Panc1 (cell line): ENCODE measurements around the gene GPR157. TPM values are rescaled to one million over a fixed set of nuclear protein-coding genes. Genes with fewer than 3 reads are reported as not detected.

Experiments used
- ATAC-seq: fragments of 200-7000 bp; cut with Tn5 transposase; 2 replicates; pipeline ENCODE4 v1.9.1; 2020; ENCODE audit warnings: mild to moderate bottlenecking, moderate library complexity
- BruUV-seq: library from RNA; stranded (reverse); fragments of 400-500 nt; replicated peaks from 2 replicates; lab custom pipeline; 2021; lab: Mats Ljungman, UMichigan
- CTCF ChIA-PET: fragments of 300-600 bp; sonication (Branson Sonifier 250); formaldehyde crosslinking; loops from one replicate; lab custom pipeline; 2022; ENCODE audit warnings: antibody characterized with exemption; lab: Charles Lee
- POLR2A ChIA-PET: fragments of 300-600 bp; sonication (Branson Sonifier 250); formaldehyde crosslinking; loops from one replicate; lab custom pipeline; 2022; ENCODE audit warnings: antibody characterized with exemption; lab: Charles Lee
- DNase-seq: peaks from one replicate; pipeline ENCODE4 v3.0.0-alpha.2; 2010; ENCODE audit warnings: low read depth, low spot score
- H3K27ac ChIP-seq: 2 replicates; pipeline ENCODE4 v1.5.1; 2011; ENCODE audit warnings: mild to moderate bottlenecking, low read length, inconsistent platforms
- H3K27me3 ChIP-seq: fragments of 200-500 bp; sonication (Bioruptor generic); 2 replicates; pipeline ENCODE4 v1.6.0; 2014; ENCODE audit warnings: low read length, inconsistent platforms; ENCODE audit not compliant: control insufficient read depth, insufficient read depth
- H3K36me3 ChIP-seq: fragments of 200-500 bp; sonication (Bioruptor generic); 2 replicates; pipeline ENCODE4 v1.5.1; 2014; ENCODE audit warnings: inconsistent platforms, mild to moderate bottlenecking, low read length, moderate library complexity; ENCODE audit not compliant: control insufficient read depth, insufficient read depth
- H3K4me1 ChIP-seq: 2 replicates; pipeline ENCODE4 v1.5.1; 2011; ENCODE audit warnings: inconsistent platforms, mild to moderate bottlenecking, low read length, moderate library complexity; ENCODE audit not compliant: control insufficient read depth, insufficient read depth
- H3K4me3 ChIP-seq, 2 experiments: 2 replicates each; pipeline ENCODE4 v1.5.1; 2011 to 2012; ENCODE audit warnings: low read depth in 2 of 2, low read length in 2 of 2, mild to moderate bottlenecking in 2 of 2, inconsistent platforms in 1 of 2, moderate library complexity in 1 of 2
- H3K9me3 ChIP-seq: fragments of 200-500 bp; sonication (Bioruptor generic); 2 replicates; pipeline ENCODE4 v1.5.1; 2014; ENCODE audit warnings: low read depth, mild to moderate bottlenecking, inconsistent platforms, low read length, moderate library complexity; ENCODE audit not compliant: control insufficient read depth, insufficient read depth
- POLR2AphosphoS5 ChIP-seq: IDR thresholded peaks from 2 replicates; pipeline ENCODE4 v1.6.1; 2012; ENCODE audit warnings: mild to moderate bottlenecking, low read depth, low read length, moderate library complexity
- REST ChIP-seq, 2 experiments: IDR thresholded peaks; 2 replicates each; pipeline ENCODE4 v1.6.1; 2011 to 2012; ENCODE audit warnings: low read depth in 2 of 2, control low read depth in 1 of 2, low read length in 1 of 2, mild to moderate bottlenecking in 1 of 2, moderate library complexity in 1 of 2; ENCODE audit not compliant: insufficient read depth in 1 of 2
- SIN3A ChIP-seq: IDR thresholded peaks from 2 replicates; pipeline ENCODE4 v1.6.1; 2012; ENCODE audit warnings: low read depth, mild to moderate bottlenecking, low read length, moderate library complexity, borderline replicate concordance; ENCODE audit not compliant: insufficient read depth
- TCF7L2 ChIP-seq: IDR thresholded peaks from 2 replicates; pipeline ENCODE4 v1.6.1; 2011; ENCODE audit warnings: mild to moderate bottlenecking, low read depth, low read length, inconsistent platforms
- in situ Hi-C: cut with HindIII; loops from 2 replicates; pipeline ENCODE4 v1.10.0; 2016; ENCODE audit warnings: low sequenced_read_pairs, low pct_unique_long_range_greater_than_20kb
- intact Hi-C: fragments of 100-400 bp; cut with micrococcal nuclease; formaldehyde crosslinking; loops from one replicate; pipeline ENCODE4 v1.10.0; 2022; ENCODE audit not compliant: unreplicated experiment
- total RNA-seq: library from RNA; stranded (reverse); gene quantifications from one replicate; pipeline ENCODE4 v1.2.1, GENCODE V29; 2021; ENCODE audit not compliant: unreplicated experiment
- TF ChIP-seq, protein P1 (sequence below): fragments of 450-650 bp; IDR thresholded peaks from 2 replicates; pipeline ENCODE4 v1.5.1; 2017; ENCODE audit warnings: mild to moderate bottlenecking

GPR157 gene
- total RNA-seq, 1 experiment from 2014 or later: 19.8 TPM

DNA sequence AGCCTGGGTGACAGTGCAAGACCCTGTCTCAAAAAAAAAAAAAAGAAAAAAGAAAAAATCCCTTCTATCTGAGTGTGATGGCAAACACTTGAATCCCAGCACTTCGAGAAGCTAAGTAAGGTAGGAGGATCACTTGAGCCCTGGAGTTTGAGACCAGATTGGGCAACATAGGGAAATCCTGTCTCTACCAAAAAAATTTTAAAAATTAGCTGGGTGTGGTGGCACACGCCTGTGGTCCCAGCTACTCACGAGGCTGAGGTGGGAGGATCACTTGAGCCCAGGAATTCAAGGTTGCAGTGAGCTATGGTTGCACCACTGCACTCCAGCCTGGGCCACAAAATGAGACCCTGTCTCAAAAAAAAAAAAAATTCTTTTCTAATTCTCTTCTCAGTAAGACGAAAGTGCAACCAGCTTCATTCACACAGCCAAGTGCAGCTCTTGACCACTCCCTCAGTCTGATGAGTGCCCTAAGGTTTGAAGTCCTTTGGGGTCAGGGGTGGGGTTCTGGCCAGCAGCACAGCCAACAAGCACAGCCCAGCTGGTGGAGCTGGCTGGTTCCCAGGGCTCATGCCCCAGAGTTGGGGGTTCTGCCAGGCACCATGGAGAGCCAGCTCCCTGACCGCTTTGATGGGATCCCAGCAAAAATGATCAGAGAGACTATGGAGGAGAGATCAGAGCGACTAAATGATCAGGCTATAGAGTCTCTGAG lies 67.5 kb downstream of the GPR157 start:
- intact Hi-C loops: no loop called here
- ATAC-seq: no peak
- Histone ChIP-seq H3K27ac (no peak overlapping the region), H3K4me3 (no peak overlapping the region), H3K27me3 (no peaks in the 10 kb centered on the region), H3K4me1 (no peaks in the 10 kb centered on the region), H3K9me3 (no peaks in the 10 kb centered on the region), H3K36me3 (no peaks in the 10 kb centered on the region)
- POLR2A ChIA-PET: no interaction called here
- no peak for TF ChIP-seq TCF7L2
- TF ChIP-seq SIN3A: no peak
- no peak for TF ChIP-seq POLR2AphosphoS5
- TF ChIP-seq, protein P1, sequence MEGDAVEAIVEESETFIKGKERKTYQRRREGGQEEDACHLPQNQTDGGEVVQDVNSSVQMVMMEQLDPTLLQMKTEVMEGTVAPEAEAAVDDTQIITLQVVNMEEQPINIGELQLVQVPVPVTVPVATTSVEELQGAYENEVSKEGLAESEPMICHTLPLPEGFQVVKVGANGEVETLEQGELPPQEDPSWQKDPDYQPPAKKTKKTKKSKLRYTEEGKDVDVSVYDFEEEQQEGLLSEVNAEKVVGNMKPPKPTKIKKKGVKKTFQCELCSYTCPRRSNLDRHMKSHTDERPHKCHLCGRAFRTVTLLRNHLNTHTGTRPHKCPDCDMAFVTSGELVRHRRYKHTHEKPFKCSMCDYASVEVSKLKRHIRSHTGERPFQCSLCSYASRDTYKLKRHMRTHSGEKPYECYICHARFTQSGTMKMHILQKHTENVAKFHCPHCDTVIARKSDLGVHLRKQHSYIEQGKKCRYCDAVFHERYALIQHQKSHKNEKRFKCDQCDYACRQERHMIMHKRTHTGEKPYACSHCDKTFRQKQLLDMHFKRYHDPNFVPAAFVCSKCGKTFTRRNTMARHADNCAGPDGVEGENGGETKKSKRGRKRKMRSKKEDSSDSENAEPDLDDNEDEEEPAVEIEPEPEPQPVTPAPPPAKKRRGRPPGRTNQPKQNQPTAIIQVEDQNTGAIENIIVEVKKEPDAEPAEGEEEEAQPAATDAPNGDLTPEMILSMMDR: no peak
- TF ChIP-seq REST (IDR thresholded peaks at IDR 0.05; ENCODE audit: insufficient read depth in 1 of 2, low read depth in 2 of 2, low read length in 1 of 2): no peak
- CTCF ChIA-PET: interaction anchor here (0.7 kb wide), 1 partner anchor 588 kb away, joined by 3 read pairs; no protein-coding TSS in a partner anchor
- no TSS peak for BruUV-seq
- no peak for DNase-seq
- in situ Hi-C loops: no loop called here

- no peak for ATAC-seq
- no peaks in the 10 kb centered on the region for H3K27me3 ChIP-seq
- no TSS peak for BruUV-seq
- TF ChIP-seq TCF7L2 (no peak), REST (IDR thresholded peaks at IDR 0.05; ENCODE audit: insufficient read depth in 1 of 2, low read depth in 2 of 2, low read length in 1 of 2) (no peak), POLR2AphosphoS5 (no peak), SIN3A (no peak)
- TF ChIP-seq, protein P1: no peak
- in situ Hi-C loops: no loop called here
- intact Hi-C loops: no loop called here
- POLR2A ChIA-PET: no interaction called here
- H3K27ac ChIP-seq: no peak overlapping the region
- no peaks in the 10 kb centered on the region for H3K4me1 ChIP-seq
- no peaks in the 10 kb centered on the region for H3K36me3 ChIP-seq
- H3K4me3 ChIP-seq: no peak overlapping the region
- CTCF ChIA-PET: interaction anchor here (0.6 kb wide), 1 partner anchor 14 kb away, joined by 8 read pairs; no protein-coding TSS in a partner anchor
- no peak for DNase-seq
- no peaks in the 10 kb centered on the region for H3K9me3 ChIP-seq
These were observed 68.8 kb downstream of the GPR157 start for GRCh38 chr1:9059891-9060744.
